ENCODE data around the gene IQCE. TPM values are rescaled to one million over a fixed set of nuclear protein-coding genes. Genes with fewer than 3 reads are reported as not detected.

Gene IQCE
- total and polyA plus RNA-seq, 2 donors from 2014 or later, result 6.1 to 27.8 TPM

DNA sequence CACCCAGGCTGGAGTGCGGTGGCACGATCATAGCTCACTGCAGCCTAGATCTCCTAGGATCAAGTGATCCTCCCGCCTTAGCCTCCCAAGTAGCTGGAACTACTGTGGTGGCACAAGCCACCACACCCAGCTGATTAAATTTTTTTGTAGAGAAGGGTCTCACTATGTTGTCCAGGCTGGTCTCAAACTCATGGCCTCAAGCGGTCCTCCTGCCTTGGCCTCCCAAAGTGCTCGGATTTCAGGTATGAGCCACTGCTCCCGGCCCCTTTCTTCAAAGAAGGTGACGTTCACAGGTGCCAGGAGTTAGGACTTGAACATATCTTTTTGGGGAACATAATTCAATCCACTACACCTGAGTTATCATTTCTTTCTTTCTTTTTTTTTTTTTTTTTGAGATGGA, 70.1 kb downstream of the IQCE start:
- no peak for FAIRE-seq
- no peak for TF ChIP-seq CTCF (IDR thresholded peaks at IDR 0.05; ENCODE audit: borderline replicate concordance, extremely low read depth, insufficient read depth)

GRCh38 chr7:2629746-2630681, 71.2 kb downstream of the IQCE start:
- DNase-seq, result peak in 3 of 5 donors; percentile 50 to 82 (median 67)
- H3K9me3 ChIP-seq (ENCODE audit: control insufficient read depth in 2 of 3, insufficient read depth in 1 of 3, low read length in 3 of 3), result no peaks in the 10 kb centered on the region
- no peaks in the 10 kb centered on the region for H3K27me3 ChIP-seq (ENCODE audit: control insufficient read depth, insufficient read depth, low read length)
- FAIRE-seq, result no peak
- peaks cover 0 to 34% (median 13%) of the 10 kb centered on the region in 3 donors for H3K4me1 ChIP-seq (ENCODE audit: control insufficient read depth in 2 of 3, insufficient read depth in 2 of 3, low read depth in 1 of 3, low read length in 3 of 3)
- H3K4me3 ChIP-seq (ENCODE audit: low read length in 3 of 3), result peak overlapping the region in 1 of 3 donors; percentile 29
- H3K9ac ChIP-seq (ENCODE audit: low read length in 3 of 3), result peak overlapping the region in 1 of 3 donors; percentile 55
- no peak for TF ChIP-seq CTCF (IDR thresholded peaks at IDR 0.05; ENCODE audit: borderline replicate concordance, extremely low read depth, insufficient read depth)
- H3K27ac ChIP-seq (ENCODE audit: low read depth in 2 of 2, low read length in 2 of 2), result peak overlapping the region; percentile 65 to 85
- H3K36me3 ChIP-seq (ENCODE audit: control insufficient read depth in 2 of 3, insufficient read depth in 3 of 3, low read length in 3 of 3), result no peaks in the 10 kb centered on the region
- intact Hi-C loops (cut with DNase I), result no loop called here

More for the DNA sequence above, 70.1 kb downstream of the IQCE start:
- intact Hi-C loops (cut with DNase I), result no loop called here
- Histone ChIP-seq H3K4me1 (ENCODE audit: control insufficient read depth in 2 of 3, insufficient read depth in 2 of 3, low read depth in 1 of 3, low read length in 3 of 3) (peaks cover 0 to 33% (median 15%) of the 10 kb centered on the region in 3 donors), H3K27ac (ENCODE audit: low read depth in 2 of 2, low read length in 2 of 2) (no peak overlapping the region), H3K27me3 (ENCODE audit: control insufficient read depth, insufficient read depth, low read length) (no peaks in the 10 kb centered on the region), H3K9ac (ENCODE audit: low read length in 3 of 3) (no peak overlapping the region), H3K36me3 (ENCODE audit: control insufficient read depth in 2 of 3, insufficient read depth in 3 of 3, low read length in 3 of 3) (no peaks in the 10 kb centered on the region), H3K4me3 (ENCODE audit: low read length in 3 of 3) (no peak overlapping the region), H3K9me3 (ENCODE audit: control insufficient read depth in 2 of 3, insufficient read depth in 1 of 3, low read length in 3 of 3) (no peaks in the 10 kb centered on the region)
- DNase-seq, result no peak

DNA sequence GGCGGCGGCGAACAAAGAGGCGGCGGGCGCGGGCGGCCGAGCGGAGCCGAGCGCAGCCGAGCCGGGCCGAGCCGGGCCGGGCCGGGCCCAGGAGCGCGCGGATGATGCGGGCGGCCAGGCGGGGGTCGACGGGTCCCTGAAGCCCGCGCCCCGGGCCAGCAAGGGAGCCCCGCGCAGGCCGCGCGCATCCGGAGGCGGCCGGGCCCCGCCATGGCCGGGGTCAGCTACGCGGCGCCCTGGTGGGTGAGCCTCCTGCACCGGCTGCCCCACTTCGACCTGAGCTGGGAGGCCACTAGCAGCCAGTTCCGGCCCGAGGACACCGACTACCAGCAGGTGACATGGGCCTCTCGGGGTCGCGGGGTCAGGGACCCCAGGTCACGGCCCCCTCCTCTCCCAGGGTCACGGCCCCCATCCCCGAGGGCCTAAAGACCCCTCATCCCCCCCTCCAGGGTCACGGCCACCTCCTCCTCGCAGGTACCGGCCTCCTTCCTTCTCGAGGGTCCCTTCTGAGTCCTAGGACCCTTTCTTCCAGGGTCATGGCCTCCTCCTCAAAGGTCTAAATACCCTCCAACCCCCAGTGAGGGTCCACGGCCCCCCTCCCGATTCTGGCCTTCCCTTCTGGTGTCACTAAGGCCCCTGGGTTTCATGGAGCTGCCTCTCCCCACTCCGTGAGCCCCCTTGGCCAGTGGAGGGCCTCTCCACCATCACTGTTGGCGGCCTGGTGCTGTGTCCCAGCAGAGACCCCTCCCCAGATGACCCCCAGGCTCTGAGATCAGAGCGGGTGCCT, 73.4 kb downstream of the IQCE start, which contains the start of gene TTYH3:
Gene TTYH3 (plus strand): TSS at position 41 of the 787 bp plus-strand sequence. CDS start 170 bp downstream, at position 211.
- no peak for TF ChIP-seq CTCF (IDR thresholded peaks at IDR 0.05; ENCODE audit: borderline replicate concordance, extremely low read depth, insufficient read depth)
- intact Hi-C loops (cut with DNase I), result no loop called here
- H3K4me1 ChIP-seq (ENCODE audit: control insufficient read depth in 2 of 3, insufficient read depth in 2 of 3, low read depth in 1 of 3, low read length in 3 of 3), result peaks cover 0 to 43% (median 31%) of the 10 kb centered on the region in 3 donors

More for the DNA sequence above, 73.4 kb downstream of the IQCE start, which contains the start of gene TTYH3:
- peak within 1 kb of the TSS; percentile 53 to 88 (median 68) for H3K4me3 ChIP-seq (ENCODE audit: low read length in 3 of 3)
- H3K36me3 ChIP-seq (ENCODE audit: control insufficient read depth in 2 of 3, insufficient read depth in 3 of 3, low read length in 3 of 3), result no peaks in the 10 kb centered on the region
- peak within 1 kb of the TSS; percentile 64 to 94 for H3K27ac ChIP-seq (ENCODE audit: low read depth in 2 of 2, low read length in 2 of 2)
- peak in 3 of 5 donors; percentile 51 to 91 (median 90) for DNase-seq
- H3K27me3 ChIP-seq (ENCODE audit: control insufficient read depth, insufficient read depth, low read length), result no peaks in the 10 kb centered on the region
- H3K9ac ChIP-seq (ENCODE audit: low read length in 3 of 3), result peak within 1 kb of the TSS; percentile 58 to 93 (median 78)
- H3K9me3 ChIP-seq (ENCODE audit: control insufficient read depth in 2 of 3, insufficient read depth in 1 of 3, low read length in 3 of 3), result no peaks in the 10 kb centered on the region
- no peak for FAIRE-seq

Data from kidney (tissue), 14 donors.